GM12892 (cell line): ENCODE measurements around the gene RNF115.

Experiments
- POLR2A ChIP-seq: IDR thresholded peaks from 2 replicates; pipeline ENCODE4 v1.6.1; 2011; ENCODE audit warnings: low read depth, low read length, control low read depth
- POLR2AphosphoS5 ChIP-seq: IDR thresholded peaks from 2 replicates; pipeline ENCODE4 v1.6.1; 2011; ENCODE audit warnings: low read depth, low read length, control low read depth

DNA sequence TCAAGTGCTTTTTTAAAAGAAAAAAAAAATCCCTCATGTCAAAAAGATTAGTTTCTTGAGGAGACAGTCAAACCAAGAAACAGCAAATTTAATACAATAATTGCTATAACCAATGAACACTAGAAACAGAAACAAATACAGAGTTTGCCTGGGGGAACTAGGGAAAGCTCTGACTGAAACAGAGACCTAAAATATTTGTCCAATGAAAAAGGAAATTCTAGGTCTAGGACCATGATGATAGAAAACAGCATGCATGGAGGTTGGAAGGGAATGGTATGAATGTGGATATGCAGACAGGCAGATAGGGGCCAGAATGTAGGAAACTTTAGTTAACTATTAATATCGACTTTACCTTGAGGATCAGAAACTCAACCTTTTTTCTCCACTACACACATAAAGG is 31.4 kb downstream of the RNF115 start:
- no peak for TF ChIP-seq POLR2AphosphoS5
- no peak for TF ChIP-seq POLR2A
